Psoas muscle (tissue), 8 donors: ENCODE results near the gene CAPN2. TPM values are rescaled to one million over a fixed set of nuclear protein-coding genes. Genes with fewer than 3 reads are reported as not detected.

Experiments
- ATAC-seq, 4 donors: fragments of 200-7000 bp; cut with Tn5 transposase; one replicate each; pipeline ENCODE4 v1.9.1; 2020; ENCODE audit warnings: moderate library complexity in 3 of 4, mild to moderate bottlenecking in 2 of 4
- DNase-seq, 2 donors: peaks; one replicate each; pipeline ENCODE4 v3.0.0-alpha.2; 2020
- H3K27ac ChIP-seq: fragments of 200-600 bp; one replicate; pipeline ENCODE4 v1.8.0; 2022
- H3K27me3 ChIP-seq, 3 donors: fragments of 200-600 bp in 1 of 3; one replicate each; pipeline versions ENCODE4 v1.6.1 to v1.8.0; 2013 to 2022; ENCODE audit warnings: low read length in 2 of 3, mild to moderate bottlenecking in 2 of 3, moderate library complexity in 1 of 3; ENCODE audit not compliant: insufficient read depth in 3 of 3
- H3K36me3 ChIP-seq, 2 donors: fragments of 200-600 bp in 1 of 2; one replicate each; pipeline versions ENCODE4 v1.6.1 to v1.8.0; 2013 to 2022; ENCODE audit warnings: low read depth in 1 of 2, mild to moderate bottlenecking in 1 of 2, moderate library complexity in 1 of 2; ENCODE audit not compliant: insufficient read depth in 1 of 2
- H3K4me1 ChIP-seq: fragments of 200-600 bp; one replicate; pipeline ENCODE4 v1.8.0; 2022
- H3K4me3 ChIP-seq: fragments of 200-600 bp; one replicate; pipeline ENCODE4 v1.8.0; 2022; ENCODE audit warnings: mild to moderate bottlenecking
- H3K9me3 ChIP-seq: fragments of 200-600 bp; one replicate; pipeline ENCODE4 v1.8.0; 2022
- WGBS, 3 donors: extraction: QIAGEN DNeasy Blood & Tissue Kit; methylation state at CpG; one replicate each; pipeline versions ENCODE4 v1.1.6 to v1.1.7; 2013; 5-methylcytosine and 5-hydroxymethylcytosine counted together
- intact Hi-C, 2 donors: fragments of 100-400 bp; cut with DNase I; formaldehyde crosslinking; loops; one replicate each; pipeline versions ENCODE4 v1.11.0 to v1.14.2; 2022
- polyA plus RNA-seq, 3 donors: library from polyadenylated mRNA; stranded (reverse); fragments of 200-250 nt; gene quantifications; one replicate each; pipeline ENCODE4 v1.2.3, GENCODE V29; 2013
- total RNA-seq, 4 donors: library from RNA; stranded (reverse); fragmentation: NEBNext Ultra II Directional in 2 of 4; extraction: Animal tissue kit (Norgen Biotek cat#: 25700) in 2 of 4; gene quantifications; one replicate each; pipeline versions ENCODE4 v1.2.1 to v1.2.4, GENCODE V29; 2021 to 2023
- TF ChIP-seq, protein P1 (sequence below): fragments of 200-600 bp; IDR thresholded peaks from one replicate; pipeline ENCODE4 v1.8.0; 2022; ENCODE audit warnings: antibody characterized with exemption
- donor health status: healthy with polysubstance abuse.
- donor health status: DM: no; HTN: no; CAD: no; lungs with moderate emphysema.
- donor health status: Bipolar disorder and iron deficiency.
- donor health status: healthy.
- donor health status: DM: yes; HTN: yes; CAD: no.
- donor health status: DM: no; HTN: no; CAD: no.
- donor health status: DM: no; HTN: no; CAD: no.
- donor health status: DM: yes; HTN: yes; CAD: no.

Gene CAPN2
- total and polyA plus RNA-seq, 7 donors: 47.6 to 157 (median 105) TPM

- Histone ChIP-seq H3K27ac (no peak overlapping the region), H3K4me1 (peaks cover 52% of the 10 kb centered on the region), H3K9me3 (no peaks in the 10 kb centered on the region), H3K4me3 (no peak overlapping the region), H3K27me3 (no peaks in the 10 kb centered on the region), H3K36me3 (peaks cover 7 to 50% of the 10 kb centered on the region in 2 donors)
- intact Hi-C loops: no loop called here
- ATAC-seq (no peak), DNase-seq (no peak)
- 91 to 94% (median 91%) methylated on average over 6 of the region's 6 CpGs for WGBS, 3 donors
- TF ChIP-seq, protein P1, sequence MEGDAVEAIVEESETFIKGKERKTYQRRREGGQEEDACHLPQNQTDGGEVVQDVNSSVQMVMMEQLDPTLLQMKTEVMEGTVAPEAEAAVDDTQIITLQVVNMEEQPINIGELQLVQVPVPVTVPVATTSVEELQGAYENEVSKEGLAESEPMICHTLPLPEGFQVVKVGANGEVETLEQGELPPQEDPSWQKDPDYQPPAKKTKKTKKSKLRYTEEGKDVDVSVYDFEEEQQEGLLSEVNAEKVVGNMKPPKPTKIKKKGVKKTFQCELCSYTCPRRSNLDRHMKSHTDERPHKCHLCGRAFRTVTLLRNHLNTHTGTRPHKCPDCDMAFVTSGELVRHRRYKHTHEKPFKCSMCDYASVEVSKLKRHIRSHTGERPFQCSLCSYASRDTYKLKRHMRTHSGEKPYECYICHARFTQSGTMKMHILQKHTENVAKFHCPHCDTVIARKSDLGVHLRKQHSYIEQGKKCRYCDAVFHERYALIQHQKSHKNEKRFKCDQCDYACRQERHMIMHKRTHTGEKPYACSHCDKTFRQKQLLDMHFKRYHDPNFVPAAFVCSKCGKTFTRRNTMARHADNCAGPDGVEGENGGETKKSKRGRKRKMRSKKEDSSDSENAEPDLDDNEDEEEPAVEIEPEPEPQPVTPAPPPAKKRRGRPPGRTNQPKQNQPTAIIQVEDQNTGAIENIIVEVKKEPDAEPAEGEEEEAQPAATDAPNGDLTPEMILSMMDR: no peak
These were observed 5.5 kb downstream of the CAPN2 start for GRCh38 chr1:223717695-223718363.

GRCh38 chr1:223718850-223719249 is 6.5 kb downstream of the CAPN2 start:
- TF ChIP-seq, protein P1: no peak
- intact Hi-C loops: no loop called here
- H3K27me3 ChIP-seq: no peaks in the 10 kb centered on the region
- peaks cover 7 to 59% of the 10 kb centered on the region in 2 donors for H3K36me3 ChIP-seq
- no peak overlapping the region for H3K4me3 ChIP-seq
- 69 to 70% (median 70%) methylated on average over 5 of the region's 5 CpGs for WGBS, 3 donors
- peaks cover 48% of the 10 kb centered on the region for H3K4me1 ChIP-seq
- no peak overlapping the region for H3K27ac ChIP-seq
- ATAC-seq: no peak
- no peaks in the 10 kb centered on the region for H3K9me3 ChIP-seq
- no peak for DNase-seq

GRCh38 chr1:223720971-223721591 is 8.7 kb downstream of the CAPN2 start:
- no peaks in the 10 kb centered on the region for H3K9me3 ChIP-seq
- 28 to 49% (median 35%) methylated on average over 4 of the region's 4 CpGs for WGBS, 3 donors
- peaks cover 7 to 74% of the 10 kb centered on the region in 2 donors for H3K36me3 ChIP-seq
- intact Hi-C loops: no loop called here
- H3K4me1 ChIP-seq: peaks cover 29% of the 10 kb centered on the region
- DNase-seq: no peak
- no peak overlapping the region for H3K4me3 ChIP-seq
- TF ChIP-seq, protein P1: no peak
- H3K27ac ChIP-seq: peak overlapping the region; percentile 74
- H3K27me3 ChIP-seq: no peaks in the 10 kb centered on the region
- ATAC-seq: peak; percentile 77 to 82 (median 79)

- Histone ChIP-seq H3K36me3 (peaks cover 7 to 70% of the 10 kb centered on the region in 2 donors), H3K27me3 (no peaks in the 10 kb centered on the region)
These were observed 9.6 kb downstream of the CAPN2 start for GRCh38 chr1:223721658-223722607.

More at GRCh38 chr1:223721658-223722607, 9.6 kb downstream of the CAPN2 start:
- Histone ChIP-seq H3K4me3 (no peak overlapping the region), H3K4me1 (peaks cover 29% of the 10 kb centered on the region), H3K9me3 (no peaks in the 10 kb centered on the region), H3K27ac (peak overlapping the region; percentile 74)
- intact Hi-C loops: no loop called here
- 81 to 85% (median 82%) methylated on average over 5 of the region's 5 CpGs for WGBS, 3 donors
- TF ChIP-seq, protein P1: no peak
- no peak for ATAC-seq
- DNase-seq: no peak
